ENCODE measurements around the gene TMEM63A.

The TMEM63A gene

GRCh38 chr1:225923692-225924555, 41.7 kb upstream of the TMEM63A start, which contains the start of gene PYCR2:
PYCR2 (minus strand) TSS chr1:225924250; CDS start chr1:225924110, 140 bp downstream.
- H3K27ac ChIP-seq: peak within 1 kb of the TSS; percentile 94

GRCh38 chr1:225923381-225923691, 41.2 kb upstream of the TMEM63A start:
- TF ChIP-seq ZFX (IDR thresholded peaks at IDR 0.05; ENCODE audit: borderline replicate concordance): no peak
- TF ChIP-seq CTCF (IDR thresholded peaks at IDR 0.05): no peak
- H3K27ac ChIP-seq: peak overlapping the region; percentile 94

More at GRCh38 chr1:225923692-225924555, 41.7 kb upstream of the TMEM63A start, which contains the start of gene PYCR2:
- TF ChIP-seq ZFX (IDR thresholded peaks at IDR 0.05; ENCODE audit: borderline replicate concordance) (no peak), CTCF (IDR thresholded peaks at IDR 0.05) (no peak)

DNA sequence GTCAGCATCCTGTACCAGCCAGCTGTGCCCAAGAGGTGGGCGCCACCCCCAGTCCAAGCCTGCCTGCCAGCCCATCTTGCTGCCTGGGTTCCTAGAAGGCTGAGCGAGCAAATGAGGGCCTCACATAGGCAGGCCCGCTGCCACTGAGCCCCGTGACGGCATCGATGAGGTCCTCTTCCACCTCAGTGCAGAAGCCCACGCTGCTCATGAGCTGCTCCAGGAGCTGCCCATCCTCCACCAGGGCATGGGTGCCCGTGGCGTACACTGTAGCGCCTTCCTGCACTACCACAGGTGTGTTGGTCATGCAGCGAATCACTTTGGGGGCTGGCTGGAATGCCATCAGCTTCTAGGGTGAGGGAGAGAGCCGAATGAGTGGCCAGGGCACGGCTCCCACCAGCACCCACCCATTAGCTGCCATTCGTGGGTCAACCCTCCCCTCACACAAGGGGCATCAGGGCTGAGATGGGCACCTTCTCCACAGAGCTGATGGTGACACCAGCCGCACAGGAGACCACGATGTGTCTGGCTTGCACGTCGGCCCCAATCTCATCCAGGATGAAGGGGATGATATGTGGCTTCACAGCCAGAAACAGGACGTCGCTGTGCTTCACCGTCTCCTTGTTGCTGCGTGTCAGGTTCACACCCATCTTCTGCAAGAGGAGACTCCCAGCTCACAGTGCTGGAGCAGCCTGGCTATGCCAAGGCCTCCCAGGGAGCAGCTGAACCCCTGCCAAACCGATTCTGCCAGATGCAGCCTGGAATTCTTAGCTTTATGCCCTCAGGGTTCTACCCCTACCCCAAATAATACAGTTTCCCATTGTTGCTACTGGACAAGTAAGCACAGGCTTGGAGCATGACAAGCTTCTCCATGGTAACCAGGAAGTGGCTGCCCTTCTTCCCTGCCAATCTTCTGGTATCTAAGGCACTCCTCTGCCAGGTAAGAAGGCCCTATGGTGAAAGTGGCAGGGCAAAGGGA, 39.8 kb upstream of the TMEM63A start:
- TF ChIP-seq ZFX (IDR thresholded peaks at IDR 0.05; ENCODE audit: borderline replicate concordance) (no peak), CTCF (IDR thresholded peaks at IDR 0.05) (no peak)
- peak overlapping the region; percentile 94 for H3K27ac ChIP-seq

DNA sequence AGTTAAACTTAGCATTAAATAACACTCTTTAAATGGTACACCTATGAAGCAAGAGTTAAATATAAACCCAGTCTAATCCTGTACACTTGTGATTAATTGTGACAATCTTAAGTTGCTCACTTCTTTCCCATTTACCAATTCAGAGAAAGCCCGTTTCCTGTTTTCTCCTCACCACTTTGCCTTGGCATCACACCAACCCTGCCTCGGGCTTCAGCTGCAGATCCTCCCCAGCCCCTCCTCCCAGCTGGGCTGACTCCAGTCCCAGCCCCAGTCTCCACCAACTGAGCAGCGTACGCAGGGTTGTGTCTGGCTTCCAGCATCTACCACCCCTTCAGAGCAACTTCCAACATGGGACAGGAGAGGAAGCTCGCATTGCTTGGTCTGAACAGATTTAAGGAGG, 37.7 kb upstream of the TMEM63A start:
- no peak for TF ChIP-seq ZFX (IDR thresholded peaks at IDR 0.05; ENCODE audit: borderline replicate concordance)
- TF ChIP-seq CTCF (IDR thresholded peaks at IDR 0.05): no peak
- peak overlapping the region; percentile 39 for H3K27ac ChIP-seq

DNA sequence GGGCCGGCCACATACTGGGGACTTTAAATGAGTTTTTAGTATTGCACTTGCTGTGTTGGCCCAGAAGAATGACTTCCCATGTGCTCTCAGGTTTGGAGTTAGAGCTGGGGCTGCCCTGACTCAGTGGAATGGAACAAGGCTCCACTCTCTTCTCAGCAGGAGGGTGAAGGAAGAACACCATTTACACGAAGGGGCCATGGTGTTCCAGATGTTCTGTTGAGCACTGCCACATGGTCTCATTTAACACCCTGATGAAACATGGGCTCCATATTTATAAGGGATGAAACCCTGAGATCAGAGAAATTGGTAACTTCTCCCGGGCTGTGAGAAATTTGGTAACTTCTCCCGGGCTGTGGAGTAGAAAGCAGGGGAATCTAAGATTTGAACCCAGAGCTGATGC, 36.1 kb upstream of the TMEM63A start:
- H3K27ac ChIP-seq: peak overlapping the region; percentile 2; the same call in 1 of the 2 replicates
- TF ChIP-seq ZFX (IDR thresholded peaks at IDR 0.05; ENCODE audit: borderline replicate concordance) (no peak), CTCF (IDR thresholded peaks at IDR 0.05) (no peak)

GRCh38 chr1:225917536-225917935, 35.4 kb upstream of the TMEM63A start:
- TF ChIP-seq CTCF (IDR thresholded peaks at IDR 0.05) (no peak), ZFX (IDR thresholded peaks at IDR 0.05; ENCODE audit: borderline replicate concordance) (no peak)
- peak overlapping the region; percentile 2; the same call in 1 of the 2 replicates for H3K27ac ChIP-seq
